Activated CD4-positive, CD25-positive, alpha-beta regulatory T cell (primary cell): ENCODE measurements around the gene LRRC8E.
A peak's percentile ranks its signal among the peaks of the same experiment; 100 is the strongest.
"Not testable (repeated sequence)": the region's sequence is repeated elsewhere in the genome, so short reads cannot be mapped to it uniquely, and the experiment has no call there.

ENCODE experiments used
- DNase-seq, 4 experiments: peaks; one replicate each; lab custom pipeline; 2025; lab: John Stamatoyannopoulos, UW

Gene LRRC8E

DNA sequence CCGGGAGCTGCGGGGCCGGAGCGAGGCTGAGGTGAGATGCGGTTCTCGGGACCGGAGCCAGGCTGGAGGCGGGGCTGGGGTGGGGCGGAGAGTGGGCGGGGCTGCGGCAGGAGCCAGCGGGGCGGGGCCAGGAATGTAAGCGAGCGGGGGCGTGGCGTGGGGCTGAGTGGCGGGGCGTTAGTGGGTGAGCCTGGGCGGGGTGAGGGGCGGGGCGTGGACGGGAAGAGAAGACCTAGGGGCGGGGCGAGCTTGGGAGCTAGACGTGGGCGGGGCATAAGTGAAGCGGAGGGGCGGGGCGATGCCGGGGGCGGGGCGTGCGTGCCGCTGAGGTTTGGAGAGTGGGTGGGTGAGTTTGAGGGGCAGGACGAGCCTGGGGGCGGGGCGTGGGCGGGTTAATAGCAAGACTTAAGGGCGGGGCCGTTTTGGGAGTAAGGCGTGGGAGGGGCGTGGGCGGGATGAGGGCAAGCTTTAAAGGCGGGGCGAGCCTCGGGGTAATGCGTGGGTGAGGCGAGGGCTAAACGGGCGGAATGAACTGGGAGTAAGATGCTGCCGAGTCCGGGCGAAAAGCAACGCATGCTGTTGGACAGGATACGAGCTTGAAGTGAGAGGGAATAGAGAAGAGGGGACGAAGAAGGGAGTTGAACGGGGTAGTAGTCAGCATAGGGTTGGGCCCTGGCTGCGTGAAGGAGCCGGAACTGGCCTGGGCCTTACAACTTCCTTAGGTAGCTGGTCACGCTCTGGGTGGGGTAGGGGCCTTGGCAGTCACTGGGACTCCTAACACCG lies 32.4 kb downstream of the LRRC8E start:
- peak; percentile 99 to 100 (median 100) for DNase-seq

DNA sequence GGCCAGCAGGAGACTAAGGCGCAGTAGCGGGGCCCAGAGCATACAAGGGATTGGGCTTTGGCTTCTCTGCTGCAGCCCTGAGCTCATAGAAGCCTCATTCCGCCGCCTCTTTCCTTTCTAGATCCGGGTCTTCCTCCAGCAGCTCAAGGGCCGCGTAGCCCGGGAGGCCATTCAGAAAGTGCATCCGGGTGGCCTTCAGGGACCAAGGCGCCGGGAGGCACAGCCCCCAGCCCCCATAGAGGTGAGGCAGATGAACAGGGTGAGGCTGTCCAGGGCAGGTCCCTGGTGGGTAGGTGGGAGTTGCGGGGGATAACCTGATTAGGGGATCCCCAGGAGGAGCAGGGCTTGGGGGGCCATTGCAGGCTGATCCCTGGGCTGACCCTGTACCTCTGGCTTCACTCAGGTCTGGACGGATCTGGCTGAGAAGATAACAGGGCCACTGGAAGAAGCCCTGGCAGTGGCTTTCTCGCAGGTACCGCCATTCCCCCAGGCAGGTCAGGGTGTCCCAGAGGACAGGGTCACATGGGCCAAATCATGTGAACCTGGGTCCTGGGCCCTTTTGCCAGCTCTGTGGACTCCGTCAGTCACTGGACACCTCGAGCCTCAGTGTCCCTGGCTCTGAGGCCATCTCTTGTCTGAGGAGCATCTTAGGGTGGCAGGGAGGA lies 33.1 kb downstream of the LRRC8E start:
- no peak for DNase-seq

GRCh38 chr19:7921967-7922835 lies 33.9 kb downstream of the LRRC8E start:
- DNase-seq, result no peak

GRCh38 chr19:7922836-7923195 lies 34.5 kb downstream of the LRRC8E start:
- no peak for DNase-seq

GRCh38 chr19:7923295-7924191 lies 35.2 kb downstream of the LRRC8E start:
- no peak for DNase-seq

GRCh38 chr19:7924241-7924640 lies 35.9 kb downstream of the LRRC8E start:
- DNase-seq, result no peak

GRCh38 chr19:7924651-7925170 lies 36.4 kb downstream of the LRRC8E start:
- no peak for DNase-seq

DNA sequence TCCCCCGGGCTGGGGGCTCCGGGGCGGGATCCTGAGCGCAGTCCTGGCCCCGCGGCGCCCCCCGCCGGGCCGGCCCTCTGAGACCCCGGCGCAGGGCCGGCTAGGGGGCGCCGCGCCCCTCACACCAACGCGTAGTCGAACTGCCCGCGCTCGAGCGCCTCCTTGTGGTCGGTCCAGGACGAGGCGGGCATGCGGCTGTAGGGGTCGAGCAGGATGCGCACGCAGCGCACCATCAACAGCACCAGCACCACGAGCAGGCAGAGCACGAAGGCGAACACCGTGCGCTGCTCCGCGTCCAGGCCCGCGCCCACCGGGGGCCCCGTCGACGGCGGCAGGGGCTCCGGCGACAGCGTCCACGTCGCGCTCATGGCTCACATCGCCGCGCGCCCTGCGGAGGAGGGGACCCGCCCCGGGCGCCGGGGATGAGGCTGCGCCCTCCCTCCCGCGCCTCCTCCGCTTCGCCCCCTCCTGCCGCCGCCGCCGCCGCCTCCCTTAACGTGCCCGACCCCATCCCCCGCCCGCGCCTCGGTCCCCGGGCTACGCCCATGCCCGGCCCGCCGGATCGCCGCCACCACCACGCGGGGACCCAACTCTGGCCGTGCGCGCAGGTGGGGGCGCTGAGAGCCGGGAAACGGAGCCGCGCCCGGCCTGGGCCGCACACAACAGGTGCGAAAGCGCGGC lies 37.0 kb downstream of the LRRC8E start:
- peak; percentile 63 to 71 (median 68) for DNase-seq

- peak; percentile 57 to 69 (median 62) for DNase-seq
Observed at GRCh38 chr19:7926021-7926726, 37.9 kb downstream of the LRRC8E start, which contains the start of gene CTXN1. Gene CTXN1 (minus strand): TSS chr19:7926135. CDS start chr19:7925538, 597 bp downstream.

GRCh38 chr19:7926727-7927604 lies 38.7 kb downstream of the LRRC8E start:
- no peak for DNase-seq

DNA sequence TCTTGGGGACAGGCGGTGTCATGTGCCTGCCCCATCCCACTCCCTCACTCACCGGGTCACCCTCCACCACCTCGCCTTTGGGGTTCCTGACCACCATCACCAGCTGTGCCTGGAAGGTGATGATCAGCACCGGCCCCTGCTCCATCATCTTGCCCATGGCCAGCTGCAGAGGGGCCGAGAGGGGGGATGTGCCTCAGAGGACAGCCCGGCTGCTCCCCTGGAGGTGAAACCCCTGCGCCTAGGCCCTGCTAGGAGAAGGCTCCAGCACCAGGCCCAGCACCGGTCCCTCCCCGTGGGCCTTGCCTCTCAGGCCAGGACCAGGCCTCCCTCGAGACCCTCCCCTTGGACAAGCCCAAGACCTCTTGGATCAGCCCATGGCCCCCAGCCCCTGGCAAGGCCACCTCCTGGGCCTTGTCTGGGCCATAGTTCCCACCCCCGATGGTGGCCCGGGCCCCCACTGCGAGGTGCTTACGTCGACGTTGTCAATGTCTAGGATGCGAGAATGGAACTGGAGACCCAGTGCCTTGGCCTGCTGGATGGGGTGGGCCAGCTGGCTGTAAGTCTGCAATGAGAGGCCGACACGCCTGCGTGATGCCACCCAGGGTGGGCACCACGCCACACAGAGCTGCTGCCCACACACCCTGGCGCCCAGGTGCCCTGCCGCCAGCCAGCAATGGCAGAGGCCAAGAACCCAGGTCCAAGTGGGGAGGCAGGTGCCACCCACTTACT lies 39.5 kb downstream of the LRRC8E start:
- no peak for DNase-seq

- no peak for DNase-seq
Observed at GRCh38 chr19:7928334-7928706, 40.0 kb downstream of the LRRC8E start.

DNA sequence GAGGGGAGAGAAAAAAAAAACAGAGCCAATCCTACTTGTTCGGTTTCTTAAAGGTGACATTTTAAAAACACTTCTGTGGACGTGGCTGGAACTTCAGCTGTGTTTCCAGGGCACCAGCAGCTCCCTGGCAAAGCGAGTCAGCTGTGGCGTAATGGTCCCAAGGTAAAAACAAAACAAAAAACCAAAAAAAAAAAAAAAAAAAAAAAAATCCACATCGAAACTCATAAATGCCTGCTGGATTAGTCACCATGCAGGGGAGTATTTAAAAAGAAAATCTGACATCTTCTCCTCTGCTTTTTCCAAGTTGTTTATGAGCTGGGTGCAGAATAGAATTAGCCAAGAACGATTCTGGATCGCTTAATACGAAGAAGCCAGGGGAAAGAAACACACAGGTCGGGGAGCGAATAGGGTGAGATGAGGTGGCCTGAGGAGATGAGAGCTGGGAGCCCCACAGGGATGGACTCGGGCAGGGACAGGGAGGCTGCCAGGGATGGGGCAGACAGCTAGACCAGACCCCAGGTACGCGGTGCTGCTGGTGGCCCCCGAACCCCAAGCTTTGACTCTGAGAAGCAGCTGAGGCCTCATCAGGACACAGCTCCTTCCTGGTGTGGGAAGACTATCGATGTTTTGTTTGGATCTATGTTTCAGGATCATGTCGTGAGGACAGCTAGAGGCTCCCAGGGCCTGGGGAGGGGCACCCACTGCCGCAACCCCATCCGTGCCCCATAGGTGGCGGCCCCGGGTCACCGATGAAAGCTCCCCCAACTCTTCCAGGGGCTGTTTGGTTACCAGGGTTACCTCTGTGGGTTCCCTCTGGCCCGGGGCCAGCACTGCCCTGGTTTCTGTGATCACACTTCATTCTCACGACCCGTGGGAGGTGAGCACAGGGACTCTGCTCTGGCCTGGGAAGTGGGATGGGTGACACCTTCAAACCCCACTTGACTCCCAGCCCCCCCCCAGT lies 40.7 kb downstream of the LRRC8E start:
- peak in 3 of 4 experiments; percentile 31 to 41 (median 40) for DNase-seq

DNA sequence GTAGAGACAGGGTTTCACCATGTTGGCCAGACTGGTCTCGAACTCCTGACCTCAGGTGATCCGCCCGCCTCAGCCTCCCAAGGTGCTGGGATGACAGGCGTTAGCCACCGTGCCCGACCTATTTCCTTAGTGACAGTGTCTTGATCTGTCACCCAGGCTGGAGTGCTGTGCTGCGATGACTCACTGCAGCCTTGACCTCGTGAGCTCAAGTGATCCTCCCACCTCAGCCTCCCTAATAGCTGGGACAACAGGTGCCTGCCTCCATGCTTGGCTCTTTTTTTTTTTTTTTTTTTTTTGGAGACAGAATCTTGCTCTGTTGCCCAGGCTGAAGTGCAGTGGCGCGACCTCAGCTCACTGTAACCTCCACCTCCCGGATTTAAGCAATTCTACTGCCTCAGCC lies 41.7 kb downstream of the LRRC8E start:
- not testable (repeated sequence) for DNase-seq

- no peak for DNase-seq
Observed at GRCh38 chr19:7930765-7931164, 42.5 kb downstream of the LRRC8E start.

DNA sequence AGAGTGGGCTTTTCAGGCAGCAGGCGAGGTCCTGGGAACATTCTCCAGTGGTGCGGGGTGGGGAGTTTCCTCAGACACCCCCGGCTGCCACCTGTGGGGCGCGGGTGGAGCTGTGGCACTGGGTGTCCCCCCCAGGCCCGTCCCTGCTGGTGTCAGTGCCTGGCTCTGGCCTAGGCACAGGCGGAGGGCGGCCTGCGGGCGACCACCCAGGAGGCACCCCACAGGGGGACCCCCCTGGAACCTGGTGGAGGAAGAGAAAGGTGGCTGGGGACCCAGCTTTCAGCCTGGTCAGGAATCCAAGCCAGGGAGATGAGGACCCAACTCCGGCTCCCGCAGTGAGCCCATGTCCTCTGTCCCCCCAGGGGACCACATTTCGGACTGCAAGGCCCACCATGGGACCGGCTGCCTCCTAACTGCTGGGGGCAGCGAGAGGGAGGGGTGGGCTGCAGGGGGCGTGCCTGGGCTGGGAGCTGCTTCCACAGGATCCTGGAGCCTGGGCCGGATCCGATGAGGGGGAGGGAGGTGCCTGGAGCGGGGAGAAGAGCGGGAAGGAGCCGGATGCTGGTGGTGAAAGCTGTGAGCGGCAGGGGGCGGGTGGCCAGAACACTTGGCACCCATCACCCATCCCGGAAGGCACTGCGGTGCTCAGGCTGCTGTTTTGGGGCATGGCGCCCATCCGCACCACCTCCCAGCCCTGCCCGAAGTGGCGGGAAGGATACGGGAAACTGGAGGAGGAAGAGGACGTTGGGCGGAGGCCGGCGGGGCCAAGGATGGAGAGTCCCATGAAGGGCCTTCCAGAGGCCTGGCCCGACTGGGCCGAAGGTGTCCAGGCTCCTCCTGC lies 43.1 kb downstream of the LRRC8E start:
- no peak for DNase-seq
